GM21515 (cell line): ENCODE data around the gene SNED1.

Experiments
- ATAC-seq: cut with Tn5 transposase; IDR thresholded peaks from one replicate; pipeline ENCODE4 v1.9.1; 2021; ENCODE audit not compliant: unreplicated experiment

Gene SNED1

DNA sequence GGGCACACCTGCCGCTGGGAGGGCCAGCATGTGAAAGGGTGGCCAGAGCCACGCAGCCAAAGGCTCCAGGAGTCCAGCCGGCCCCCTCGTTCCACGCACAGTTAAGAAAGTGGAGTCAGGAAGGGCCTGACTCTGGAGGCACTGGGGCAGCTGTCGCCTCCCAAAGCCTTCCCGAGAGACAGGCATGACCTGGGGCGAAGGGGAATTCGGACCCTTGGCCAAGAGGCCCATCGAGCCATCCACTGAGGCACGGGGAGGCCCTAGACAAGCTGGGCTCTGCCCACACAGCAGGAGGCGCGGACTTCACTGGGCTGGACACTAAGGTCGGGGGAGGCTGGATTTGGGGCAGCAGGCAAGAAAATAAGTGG, 38.5 kb upstream of the SNED1 start:
- ATAC-seq: no peak

GRCh38 chr2:240960309-240960970, 38.0 kb upstream of the SNED1 start:
- no peak for ATAC-seq

DNA sequence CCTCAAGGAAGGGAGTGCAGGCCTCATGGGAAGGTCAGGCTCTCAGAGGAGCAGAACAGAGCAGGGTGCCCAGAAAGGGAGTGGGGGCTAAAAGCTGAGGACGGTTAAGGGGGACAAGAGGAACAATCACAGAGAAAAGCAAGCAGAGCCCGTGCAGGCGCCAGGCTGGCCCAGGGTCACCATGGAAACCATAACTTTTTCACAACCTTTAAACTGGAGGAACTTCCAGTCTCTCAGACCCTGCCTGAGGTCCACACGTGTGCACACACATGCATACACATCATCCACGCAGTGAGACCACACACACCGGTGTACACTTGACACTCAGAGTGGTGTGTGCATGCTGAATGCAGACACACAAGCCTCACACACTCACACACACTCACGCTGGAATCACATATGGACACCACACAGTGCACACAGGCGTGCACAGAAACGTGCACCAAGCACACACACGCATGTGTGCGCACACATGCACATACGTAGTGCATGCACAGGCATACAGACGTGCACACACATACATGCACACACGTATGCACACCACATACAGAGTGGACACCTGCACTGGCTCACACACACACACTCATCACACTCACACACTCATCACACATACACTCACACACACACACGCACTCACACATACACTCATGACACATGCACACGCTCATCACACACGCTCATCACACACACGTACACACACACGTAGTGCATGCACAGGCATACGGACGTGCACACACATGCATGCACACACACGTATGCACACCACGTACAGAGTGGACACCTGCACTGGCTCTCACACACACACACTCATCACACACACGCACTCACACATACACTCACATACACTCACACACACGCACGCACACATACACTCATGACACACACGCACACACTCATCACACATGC, 37.2 kb upstream of the SNED1 start:
- ATAC-seq: no peak

- ATAC-seq: no peak
Measured at GRCh38 chr2:240961910-240962299, 36.5 kb upstream of the SNED1 start.

DNA sequence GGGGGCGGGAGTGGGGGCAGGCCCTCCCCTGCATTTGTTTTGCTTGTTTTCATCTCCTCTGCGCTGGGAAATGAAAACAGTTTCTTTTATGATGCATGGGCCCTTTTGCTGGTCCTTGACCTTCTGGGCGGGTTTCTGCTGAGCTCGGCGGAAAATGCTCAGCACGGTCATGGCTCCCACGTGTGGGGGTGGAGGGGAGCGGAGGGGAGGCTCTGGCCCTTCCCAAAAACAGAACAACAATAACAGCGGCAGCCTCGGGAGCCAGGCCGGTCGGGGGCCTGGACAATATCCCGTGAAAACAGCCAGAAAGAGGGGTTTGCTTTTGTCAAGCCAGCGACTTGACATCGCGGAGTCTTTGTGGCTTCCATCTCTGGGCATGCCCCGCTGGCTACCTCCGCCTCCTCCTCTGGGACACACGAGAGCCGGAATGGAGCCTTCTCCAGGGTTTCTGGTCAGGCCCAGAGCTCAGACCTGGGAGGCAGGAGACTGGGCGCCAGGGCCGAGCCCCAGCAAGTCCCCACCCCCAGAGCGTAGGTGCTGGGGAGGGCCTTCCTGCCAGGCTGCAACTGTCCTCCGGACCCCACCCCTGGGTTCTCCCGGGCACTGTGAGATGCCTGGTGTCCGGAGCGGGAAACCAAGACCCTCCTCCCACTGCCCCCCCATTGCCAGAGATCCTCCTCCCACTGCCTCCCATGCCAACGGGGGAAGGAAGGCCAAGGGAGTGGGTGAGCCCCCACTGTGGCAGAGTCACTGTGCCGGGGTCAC, 35.9 kb upstream of the SNED1 start:
- no peak for ATAC-seq

- ATAC-seq: no peak
Measured at GRCh38 chr2:240963065-240963867, 35.2 kb upstream of the SNED1 start.

DNA sequence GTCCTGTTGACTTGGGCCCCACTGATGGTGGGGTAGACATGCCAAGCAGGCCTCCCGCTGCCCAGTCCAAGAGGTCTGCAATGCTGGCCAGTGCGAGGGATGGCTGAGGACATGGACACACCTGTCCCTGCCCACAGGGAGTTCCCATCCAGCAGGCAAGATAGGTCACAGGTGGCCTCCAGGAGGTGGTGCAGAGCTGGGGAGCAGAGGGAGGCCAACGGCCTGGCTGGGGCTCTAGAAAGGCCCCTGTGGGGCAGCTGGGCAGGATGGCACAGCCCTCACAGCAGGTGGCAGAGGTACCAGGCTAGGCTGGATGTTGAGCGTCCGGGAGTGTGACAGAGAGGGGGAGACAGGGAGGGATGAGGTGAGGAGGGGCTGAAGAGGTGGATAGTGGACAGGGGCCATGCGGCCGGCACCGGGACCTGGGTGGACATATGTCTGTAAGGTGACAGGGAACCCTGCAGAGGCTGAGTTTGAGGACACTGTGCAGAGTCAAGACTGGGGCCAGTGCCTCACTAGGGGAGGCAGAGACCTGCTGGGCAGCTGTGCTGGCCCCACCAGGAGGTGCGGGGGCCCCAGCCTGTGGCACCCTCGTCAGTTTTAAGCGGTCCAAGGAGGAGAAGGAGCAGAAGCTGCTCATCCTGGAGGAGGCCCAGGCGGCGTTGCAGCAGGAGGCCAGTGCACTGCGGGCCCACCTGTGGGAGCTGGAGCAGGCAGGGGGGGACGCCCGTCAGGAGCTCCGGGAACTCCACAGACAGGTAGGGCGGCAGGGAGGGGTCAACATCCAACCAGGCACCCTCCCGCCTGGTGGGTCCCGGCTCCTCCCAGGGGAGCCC, 34.3 kb upstream of the SNED1 start:
- ATAC-seq: no peak

- ATAC-seq: no peak
Measured at GRCh38 chr2:240964704-240965295, 33.6 kb upstream of the SNED1 start.

- ATAC-seq: no peak
Measured at GRCh38 chr2:240965296-240965904, 33.0 kb upstream of the SNED1 start.

DNA sequence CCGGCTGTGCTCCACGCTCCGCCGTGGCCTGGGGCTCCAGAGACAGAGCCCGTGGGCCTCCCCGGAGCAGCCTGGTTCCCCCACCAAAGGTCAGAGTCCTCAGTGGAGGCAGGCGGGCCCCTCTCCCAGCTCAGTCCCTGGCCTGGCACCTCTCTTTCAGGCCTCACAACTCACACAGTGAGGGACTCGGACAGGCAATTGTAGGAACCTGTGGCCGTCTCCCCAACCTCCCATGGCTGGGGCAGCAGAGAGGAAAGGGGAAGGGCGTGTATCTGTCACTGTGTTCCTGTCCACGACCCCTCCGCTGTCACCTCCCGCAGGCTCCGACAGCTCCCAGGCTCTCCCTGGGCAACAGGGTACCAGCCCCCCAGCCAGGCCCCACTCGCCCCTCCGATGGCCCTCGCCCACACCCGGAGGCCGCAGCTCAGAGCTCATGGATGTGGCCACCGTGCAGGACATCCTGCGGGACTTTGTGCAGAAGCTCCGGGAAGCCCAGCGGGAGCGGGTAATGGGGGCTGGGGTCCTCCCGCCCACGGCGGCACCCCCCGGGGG, 32.4 kb upstream of the SNED1 start:
- ATAC-seq: no peak

GRCh38 chr2:240966457-240966905, 31.9 kb upstream of the SNED1 start:
- ATAC-seq: no peak

DNA sequence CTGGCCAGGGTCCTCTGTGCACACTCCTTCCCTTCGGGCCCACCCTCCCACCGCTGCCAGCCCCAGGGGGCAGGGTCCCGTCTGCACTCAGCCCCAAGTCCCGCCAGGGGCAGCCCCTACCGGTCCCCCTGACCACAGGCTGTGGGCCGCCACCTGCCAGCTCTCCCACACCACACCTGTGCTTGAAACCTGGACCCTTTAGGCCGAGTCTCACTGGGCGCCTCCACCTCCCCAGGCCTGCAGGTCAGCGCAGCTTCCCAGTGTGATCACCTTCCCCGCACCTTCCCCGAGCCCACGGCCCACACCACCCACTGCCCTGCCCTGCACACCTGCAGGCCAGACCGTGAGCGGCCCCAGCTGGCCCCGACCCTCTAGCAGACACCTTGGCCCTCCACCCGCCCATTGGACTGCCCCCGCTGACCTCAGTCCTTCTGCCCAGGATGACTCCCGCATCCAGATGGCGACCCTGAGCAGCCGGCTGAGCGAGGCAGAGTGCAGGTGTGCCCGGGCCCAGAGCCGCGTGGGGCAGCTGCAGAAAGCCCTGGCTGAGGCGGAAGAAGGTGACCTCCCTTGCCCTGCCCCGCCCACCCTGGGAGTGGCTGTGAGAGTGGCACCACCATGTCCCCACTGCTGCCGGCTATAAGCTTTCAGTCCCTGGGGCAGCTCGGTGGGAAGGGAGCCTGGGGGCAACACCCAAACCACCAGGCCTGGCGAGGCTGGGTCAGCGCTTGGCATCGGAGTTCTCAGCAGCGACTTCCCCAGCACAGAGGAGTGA, 31.3 kb upstream of the SNED1 start:
- ATAC-seq: no peak

DNA sequence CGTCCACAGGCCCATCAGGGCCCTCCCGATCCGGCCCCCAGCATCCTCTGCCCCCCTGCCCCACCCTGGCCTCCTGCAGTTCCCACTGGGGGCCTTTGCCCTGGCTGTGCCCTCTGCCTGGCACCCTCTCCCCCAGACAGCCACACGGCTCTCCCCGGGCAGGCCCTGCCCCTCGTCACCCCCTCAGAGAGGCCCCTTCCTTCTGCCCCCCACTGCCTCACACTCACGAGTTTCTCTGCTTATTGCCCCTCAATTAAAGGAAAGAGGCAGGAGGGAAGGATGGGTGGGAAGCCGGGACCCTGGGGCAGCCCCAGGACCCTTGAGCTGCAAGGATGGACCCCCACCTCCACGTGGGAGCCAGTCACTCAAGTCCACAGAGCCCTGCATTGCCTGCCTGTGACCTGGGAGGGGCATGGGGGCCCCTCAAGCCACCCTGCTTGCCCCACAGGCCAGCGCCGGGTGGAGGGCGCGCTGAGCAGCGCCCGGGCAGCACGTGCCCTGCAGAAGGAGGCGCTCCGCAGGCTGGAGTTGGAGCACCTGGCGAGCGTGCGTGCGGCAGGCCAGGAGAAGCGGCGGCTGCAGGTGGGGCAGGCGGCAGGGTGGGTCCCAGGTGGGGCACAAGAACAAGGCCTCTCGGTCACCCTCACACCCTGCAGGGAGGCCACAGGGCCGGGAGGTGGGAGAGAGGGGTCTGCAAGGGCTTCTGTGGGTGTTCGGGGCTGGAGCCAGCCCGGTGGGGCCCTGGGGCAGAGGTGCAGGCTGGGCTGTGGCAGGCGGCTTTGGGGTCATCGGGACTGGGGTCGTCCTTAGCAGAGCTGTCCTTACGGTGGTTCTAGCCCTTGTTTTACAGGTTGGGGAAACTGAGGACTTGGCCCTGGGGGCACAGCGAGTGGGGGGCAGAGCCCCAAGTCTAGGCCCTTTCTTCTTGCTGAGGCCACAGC, 30.5 kb upstream of the SNED1 start:
- ATAC-seq: no peak

DNA sequence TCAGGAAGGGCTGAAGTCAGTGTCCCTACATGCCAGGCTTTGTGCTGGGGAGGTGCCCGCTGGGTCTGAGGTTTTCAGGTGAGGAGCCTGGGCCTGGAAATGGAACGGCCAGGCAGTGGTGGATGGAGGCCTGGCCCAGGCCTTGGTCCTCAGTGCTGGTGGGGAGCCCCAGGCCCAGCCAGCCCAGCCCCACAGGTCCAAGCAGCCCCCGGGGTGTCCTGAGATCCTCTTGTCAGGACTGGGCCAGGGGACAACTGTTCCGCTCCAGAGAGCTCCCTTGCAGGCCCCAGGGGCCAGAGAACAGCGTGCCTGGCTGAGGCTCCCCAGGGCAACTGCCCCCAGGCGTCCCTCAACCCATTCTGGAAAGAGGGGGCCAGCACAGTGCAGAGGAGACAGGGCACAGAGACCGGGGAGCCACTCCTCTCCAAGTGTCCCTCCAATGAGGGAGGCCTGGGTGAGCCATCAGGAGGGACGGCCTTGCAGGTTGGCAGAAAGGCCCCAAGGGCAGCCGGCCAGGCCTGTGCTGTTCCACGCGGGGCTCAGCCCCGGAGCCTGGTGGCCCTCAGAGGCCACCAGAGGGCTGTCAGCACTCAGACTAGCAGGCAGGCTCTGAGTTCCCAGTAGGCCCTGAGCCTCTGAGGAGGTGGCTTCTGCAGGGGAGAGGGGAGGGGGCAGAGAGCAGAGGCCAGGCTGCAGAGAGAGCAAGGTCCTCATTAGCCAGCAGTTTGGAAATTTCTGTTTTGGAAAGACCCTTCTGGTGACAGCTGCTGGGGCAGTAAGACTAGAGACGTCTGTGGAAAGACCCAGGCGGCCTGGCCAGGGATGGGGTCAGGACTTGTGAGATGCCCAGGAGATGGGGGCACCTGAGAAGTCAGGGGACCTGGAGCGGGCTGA, 29.4 kb upstream of the SNED1 start:
- no peak for ATAC-seq

DNA sequence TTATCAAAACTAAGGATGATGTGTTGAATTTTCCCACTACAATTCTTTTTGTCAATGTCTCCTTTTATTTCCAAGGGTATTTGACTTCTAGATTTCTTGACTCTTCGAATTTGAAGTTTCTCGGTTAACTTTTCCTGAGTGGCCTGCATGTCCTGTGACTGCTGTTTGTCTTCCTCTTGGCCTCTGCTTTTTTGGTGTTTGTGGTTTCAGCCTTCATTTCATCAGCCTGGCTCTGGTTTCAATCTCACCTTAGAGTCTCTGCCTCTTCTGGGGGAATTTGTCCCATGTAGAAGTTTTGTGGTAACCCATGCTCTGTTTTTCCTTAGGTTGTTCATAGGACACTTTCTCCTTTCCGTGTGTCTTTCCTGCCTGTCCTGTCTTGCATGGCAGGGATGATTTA, 28.3 kb upstream of the SNED1 start:
- ATAC-seq: no peak

DNA sequence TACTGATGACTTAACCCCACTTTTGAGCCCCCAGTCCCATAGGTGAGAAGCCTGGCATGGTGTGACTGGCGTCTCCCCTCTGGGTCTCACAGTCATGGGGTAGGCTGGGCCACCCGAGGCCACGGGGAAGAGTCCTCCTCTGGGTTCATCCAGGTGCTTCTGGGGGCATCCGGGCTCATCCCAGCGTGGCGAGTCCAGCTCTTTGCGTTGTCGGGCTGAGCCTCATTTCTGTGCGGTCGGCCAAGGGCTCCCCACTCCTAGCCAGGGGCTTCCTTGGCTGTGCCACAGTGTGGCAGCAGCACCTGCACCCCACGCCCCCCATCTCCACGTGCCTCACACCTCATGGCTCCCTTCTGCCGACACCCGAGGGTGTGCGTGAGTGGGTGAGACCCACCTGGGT, 27.6 kb upstream of the SNED1 start:
- no peak for ATAC-seq
